Neuronal stem cell (in vitro differentiated cells): ENCODE results near the gene SLC36A4.

ENCODE experiments used
- DNase-seq: peaks from one replicate; pipeline ENCODE4 v3.0.0-alpha.2; 2013; ENCODE audit warnings: low spot score
- H2AFZ ChIP-seq: one replicate; pipeline ENCODE4 v1.6.1; 2013; ENCODE audit warnings: mild to moderate bottlenecking, low read length, inconsistent platforms
- H2AK5ac ChIP-seq: 2 replicates; pipeline ENCODE4 v1.6.1; 2013; ENCODE audit warnings: low read depth, mild to moderate bottlenecking, inconsistent platforms, low read length, moderate library complexity, mixed read lengths
- H2BK120ac ChIP-seq: 2 replicates; pipeline ENCODE4 v1.6.1; 2013; ENCODE audit warnings: low read depth, mild to moderate bottlenecking, inconsistent platforms, low read length, moderate library complexity, mixed read lengths
- H2BK12ac ChIP-seq: one replicate; pipeline ENCODE4 v1.6.1; 2013; ENCODE audit warnings: low read length, inconsistent platforms
- H2BK15ac ChIP-seq: 2 replicates; pipeline ENCODE4 v1.6.1; 2013; ENCODE audit warnings: mild to moderate bottlenecking, low read length, inconsistent platforms, mixed read lengths
- H2BK5ac ChIP-seq: one replicate; pipeline ENCODE4 v1.6.1; 2013; ENCODE audit warnings: inconsistent platforms, mild to moderate bottlenecking, low read length, moderate library complexity
- H3K14ac ChIP-seq: one replicate; pipeline ENCODE4 v1.6.1; 2013; ENCODE audit warnings: low read length, inconsistent platforms
- H3K18ac ChIP-seq: 2 replicates; pipeline ENCODE4 v1.6.1; 2013; ENCODE audit warnings: low read length, inconsistent platforms
- H3K23ac ChIP-seq: 2 replicates; pipeline ENCODE4 v1.6.1; 2013; ENCODE audit warnings: low read depth, mild to moderate bottlenecking, mixed read lengths, low read length, inconsistent platforms; ENCODE audit not compliant: poor library complexity
- H3K27ac ChIP-seq: replicated peaks from 3 replicates; pipeline ENCODE4 v1.5.1; 2013; ENCODE audit warnings: low read length, inconsistent platforms
- H3K27me3 ChIP-seq, 3 experiments: 2 replicates each; pipeline ENCODE4 v1.6.1; 2013; ENCODE audit warnings: low read length in 3 of 3, mild to moderate bottlenecking in 2 of 3, inconsistent platforms in 1 of 3, low read depth in 1 of 3, mixed read lengths in 1 of 3, moderate library complexity in 1 of 3; ENCODE audit not compliant: control insufficient read depth in 3 of 3, insufficient read depth in 3 of 3
- H3K36me3 ChIP-seq, 2 donors: replicated peaks in 1 of 2; 2 replicates each; pipeline ENCODE4 v1.6.1; 2013; ENCODE audit warnings: low read length in 2 of 2; ENCODE audit not compliant: control insufficient read depth in 2 of 2, insufficient read depth in 2 of 2
- H3K4ac ChIP-seq: 2 replicates; pipeline ENCODE4 v1.6.1; 2013; ENCODE audit warnings: inconsistent platforms, mild to moderate bottlenecking, low read length, moderate library complexity
- H3K4me1 ChIP-seq, 2 donors: 1 replicate in 1 of 2; 2 replicates in 1 of 2; pipeline ENCODE4 v1.6.1; 2013; ENCODE audit warnings: low read length in 2 of 2, low read depth in 1 of 2; ENCODE audit not compliant: control insufficient read depth in 2 of 2, insufficient read depth in 1 of 2
- H3K4me2 ChIP-seq: one replicate; pipeline ENCODE4 v1.6.1; 2013; ENCODE audit warnings: mild to moderate bottlenecking, low read length, inconsistent platforms; ENCODE audit not compliant: insufficient read depth, poor library complexity, severe bottlenecking
- H3K4me3 ChIP-seq, 2 donors: 2 replicates each; pipeline ENCODE4 v1.5.1; 2013; ENCODE audit warnings: low read length in 2 of 2, mild to moderate bottlenecking in 2 of 2, inconsistent platforms in 1 of 2, moderate library complexity in 1 of 2
- H3K79me1 ChIP-seq: one replicate; pipeline ENCODE4 v1.6.1; 2013; ENCODE audit warnings: low read depth, mild to moderate bottlenecking, inconsistent platforms, low read length, moderate library complexity
- H3K9ac ChIP-seq: one replicate; pipeline ENCODE4 v1.6.1; 2013; ENCODE audit warnings: mild to moderate bottlenecking, low read depth, low read length, inconsistent platforms; ENCODE audit not compliant: poor library complexity
- H3K9me3 ChIP-seq, 2 donors: replicated peaks in 1 of 2; 2 replicates each; pipeline versions ENCODE3 to v1.6.1; 2013; ENCODE audit warnings: low read length in 2 of 2, mild to moderate bottlenecking in 2 of 2, inconsistent platforms in 1 of 2, low read depth in 1 of 2, mixed read lengths in 1 of 2, moderate library complexity in 1 of 2; ENCODE audit not compliant: control insufficient read depth in 2 of 2, insufficient read depth in 1 of 2
- H4K8ac ChIP-seq: one replicate; pipeline ENCODE4 v1.6.1; 2013; ENCODE audit warnings: low read depth, mild to moderate bottlenecking, inconsistent platforms, low read length, moderate library complexity
- H4K91ac ChIP-seq: one replicate; pipeline ENCODE4 v1.6.1; 2013; ENCODE audit warnings: low read length, low read depth, mild to moderate bottlenecking, inconsistent platforms; ENCODE audit not compliant: poor library complexity
- WGBS, 2 donors: extraction: QIAGEN DNeasy Blood & Tissue Kit; methylation state at CpG; one replicate each; pipeline ENCODE4 v1.1.7; 2013; ENCODE audit warnings: missing lambda C conversion rate in 2 of 2, mixed read lengths in 1 of 2; ENCODE audit not compliant: insufficient read length in 2 of 2, insufficient replicate concordance in 1 of 2; ENCODE audit errors: extremely low coverage in 2 of 2; 5-methylcytosine and 5-hydroxymethylcytosine counted together

The SLC36A4 gene

GRCh38 chr11:93118276-93118675 lies 79.5 kb downstream of the SLC36A4 start:
- H3K36me3 ChIP-seq: no peaks in the 10 kb centered on the region
- H3K9me3 ChIP-seq: no peaks in the 10 kb centered on the region
- peaks cover 12% of the 10 kb centered on the region in 2 donors for H3K4me1 ChIP-seq
- no peak overlapping the region for H2BK120ac ChIP-seq
- H2BK5ac ChIP-seq: no peak overlapping the region
- no peak overlapping the region for H3K9ac ChIP-seq
- no peak overlapping the region for H4K8ac ChIP-seq
- H3K27ac ChIP-seq: no peak overlapping the region
- no peaks in the 10 kb centered on the region for H3K79me1 ChIP-seq
- DNase-seq: no peak
- no peak overlapping the region for H3K4me3 ChIP-seq
- H3K14ac ChIP-seq: no peak overlapping the region
- no peak overlapping the region for H2AK5ac ChIP-seq
- no peak overlapping the region for H3K4ac ChIP-seq
- H2BK15ac ChIP-seq: no peak overlapping the region
- H4K91ac ChIP-seq: no peak overlapping the region
- H2AFZ ChIP-seq: no peak overlapping the region
- no peak overlapping the region for H2BK12ac ChIP-seq
- no peak overlapping the region for H3K23ac ChIP-seq
- no peaks in the 10 kb centered on the region for H3K27me3 ChIP-seq
- no peak overlapping the region for H3K4me2 ChIP-seq
- no peak overlapping the region for H3K18ac ChIP-seq

- H2BK12ac ChIP-seq: no peak overlapping the region
- H2AK5ac ChIP-seq: no peak overlapping the region
- no peaks in the 10 kb centered on the region for H3K27me3 ChIP-seq
- H2BK120ac ChIP-seq: no peak overlapping the region
- peaks cover 13 to 15% of the 10 kb centered on the region in 2 donors for H3K4me1 ChIP-seq
- H3K9me3 ChIP-seq: no peaks in the 10 kb centered on the region
- no peak overlapping the region for H2BK5ac ChIP-seq
- H2AFZ ChIP-seq: peak overlapping the region; percentile 71
- no peak overlapping the region for H4K8ac ChIP-seq
- no peaks in the 10 kb centered on the region for H3K79me1 ChIP-seq
- no peak overlapping the region for H3K18ac ChIP-seq
- H4K91ac ChIP-seq: no peak overlapping the region
- no peak overlapping the region for H3K9ac ChIP-seq
- no peak overlapping the region for H2BK15ac ChIP-seq
- no peak overlapping the region for H3K4me3 ChIP-seq
- no peak for DNase-seq
- H3K36me3 ChIP-seq: no peaks in the 10 kb centered on the region
- H3K4me2 ChIP-seq: no peak overlapping the region
- H3K27ac ChIP-seq: no peak overlapping the region
- no peak overlapping the region for H3K14ac ChIP-seq
- no peak overlapping the region for H3K4ac ChIP-seq
- WGBS, 2 donors: no CpG with 5 or more reads among the region's 6 CpGs
- H3K23ac ChIP-seq: no peak overlapping the region
Observed at GRCh38 chr11:93117565-93117964, 80.2 kb downstream of the SLC36A4 start.

- WGBS, 2 donors: no CpG with 5 or more reads among the region's 6 CpGs
- Histone ChIP-seq H3K9me3 (no peaks in the 10 kb centered on the region), H2BK12ac (no peak overlapping the region), H3K14ac (no peak overlapping the region), H4K8ac (no peak overlapping the region), H3K23ac (no peak overlapping the region), H3K27ac (peak overlapping the region; percentile 58), H2BK15ac (no peak overlapping the region), H3K4me1 (peaks cover 16 to 20% of the 10 kb centered on the region in 2 donors), H3K4me3 (no peak overlapping the region), H2AK5ac (no peak overlapping the region), H2BK120ac (no peak overlapping the region), H3K9ac (no peak overlapping the region), H3K18ac (no peak overlapping the region), H3K79me1 (no peaks in the 10 kb centered on the region), H2BK5ac (no peak overlapping the region), H4K91ac (no peak overlapping the region), H3K27me3 (no peaks in the 10 kb centered on the region), H2AFZ (peak overlapping the region; percentile 71), H3K4me2 (no peak overlapping the region), H3K36me3 (no peaks in the 10 kb centered on the region), H3K4ac (no peak overlapping the region)
- no peak for DNase-seq
Observed at GRCh38 chr11:93116641-93117441, 81.0 kb downstream of the SLC36A4 start.

GRCh38 chr11:93114304-93114703 lies 83.5 kb downstream of the SLC36A4 start:
- WGBS, 2 donors: no CpG with 5 or more reads among the region's 4 CpGs
- no peak overlapping the region for H4K91ac ChIP-seq
- H3K9me3 ChIP-seq: peaks cover 2 to 7% of the 10 kb centered on the region in 2 donors

More at GRCh38 chr11:93114304-93114703, 83.5 kb downstream of the SLC36A4 start:
- no peak overlapping the region for H2BK120ac ChIP-seq
- no peak overlapping the region for H2AK5ac ChIP-seq
- no peak overlapping the region for H4K8ac ChIP-seq
- H3K36me3 ChIP-seq: no peaks in the 10 kb centered on the region
- H3K27ac ChIP-seq: no peak overlapping the region
- no peak overlapping the region for H3K23ac ChIP-seq
- no peaks in the 10 kb centered on the region for H3K79me1 ChIP-seq
- DNase-seq: no peak
- no peak overlapping the region for H3K9ac ChIP-seq
- H2BK12ac ChIP-seq: no peak overlapping the region
- no peaks in the 10 kb centered on the region for H3K27me3 ChIP-seq
- H2BK5ac ChIP-seq: no peak overlapping the region
- no peak overlapping the region for H3K4me3 ChIP-seq
- no peak overlapping the region for H2BK15ac ChIP-seq
- no peak overlapping the region for H3K14ac ChIP-seq
- H3K4me2 ChIP-seq: no peak overlapping the region
- H3K18ac ChIP-seq: no peak overlapping the region
- H3K4ac ChIP-seq: no peak overlapping the region
- no peak overlapping the region for H2AFZ ChIP-seq
- H3K4me1 ChIP-seq: peaks cover 16 to 23% of the 10 kb centered on the region in 2 donors
